H1 (cell line): Measurements from ENCODE around the gene C21orf58. TPM values are rescaled to one million over a fixed set of nuclear protein-coding genes. Genes with fewer than 3 reads are reported as not detected.

Experiments
- CTCF ChIA-PET: fragments of 300-600 bp; sonication (Branson Sonifier 250); formaldehyde crosslinking; loops from one replicate; lab custom pipeline; 2021; ENCODE audit not compliant: partially characterized antibody; lab: Charles Lee
- POLR2A ChIA-PET: fragments of 300-600 bp; sonication (Branson Sonifier 250); formaldehyde crosslinking; loops from one replicate; lab custom pipeline; 2021; ENCODE audit warnings: inconsistent platforms; ENCODE audit not compliant: partially characterized antibody; lab: Charles Lee
- DNase-seq, 2 experiments: peaks; one replicate each; pipeline versions ENCODE4 v3.0.0 to v3.0.0-alpha.2; 2010 to 2022; ENCODE audit warnings: low spot score in 2 of 2, low read depth in 1 of 2, mixed read lengths in 1 of 2
- FAIRE-seq: peaks from 2 replicates; lab custom pipeline; 2011; peaks lifted over from hg19 to GRCh38; lab: Jason Lieb, UNC
- H2AFZ ChIP-seq: 2 replicates; pipeline ENCODE4 v1.8.1; 2012; ENCODE audit warnings: low read length, inconsistent platforms
- H2AK5ac ChIP-seq: 2 replicates; pipeline ENCODE4 v1.6.1; 2013; ENCODE audit warnings: low read depth, low read length
- H2BK120ac ChIP-seq: replicated peaks from 2 replicates; pipeline ENCODE3; 2013; ENCODE audit warnings: low read depth, low read length, inconsistent platforms
- H2BK12ac ChIP-seq: 2 replicates; pipeline ENCODE4 v1.6.1; 2013; ENCODE audit warnings: low read depth, low read length
- H2BK15ac ChIP-seq: 2 replicates; pipeline ENCODE4 v1.6.1; 2013; ENCODE audit warnings: low read length
- H2BK20ac ChIP-seq: 2 replicates; pipeline ENCODE4 v1.6.1; 2013; ENCODE audit warnings: low read length
- H2BK5ac ChIP-seq: 2 replicates; pipeline ENCODE4 v1.6.1; 2013; ENCODE audit warnings: low read depth, low read length
- H3K14ac ChIP-seq: 2 replicates; pipeline ENCODE4 v1.6.1; 2013; ENCODE audit warnings: inconsistent platforms; ENCODE audit not compliant: insufficient read length
- H3K18ac ChIP-seq: 2 replicates; pipeline ENCODE4 v1.6.1; 2013; ENCODE audit warnings: low read length; ENCODE audit errors: extremely low read depth
- H3K23ac ChIP-seq: 2 replicates; pipeline ENCODE4 v1.6.1; 2013; ENCODE audit warnings: inconsistent platforms; ENCODE audit not compliant: insufficient read length
- H3K23me2 ChIP-seq: 2 replicates; pipeline ENCODE4 v1.6.1; 2013; ENCODE audit warnings: low read depth, low read length
- H3K27ac ChIP-seq: 2 replicates; pipeline ENCODE4 v1.6.1; 2011; ENCODE audit warnings: low read depth, low read length, inconsistent platforms
- H3K27me3 ChIP-seq, 4 experiments: replicated peaks in 1 of 4; 1 replicate in 1 of 4; 2 replicates in 3 of 4; pipeline versions ENCODE4 v1.6.1 to v1.8.1; 2011 to 2013; ENCODE audit warnings: low read length in 3 of 4, mild to moderate bottlenecking in 3 of 4, inconsistent platforms in 2 of 4, mixed read lengths in 2 of 4, moderate library complexity in 1 of 4; ENCODE audit not compliant: control insufficient read depth in 3 of 4, insufficient read depth in 3 of 4; ENCODE audit errors: extremely low read depth in 1 of 4
- H3K36me3 ChIP-seq, 4 experiments: 2 replicates each; pipeline versions ENCODE4 v1.6.1 to v1.8.1; 2011 to 2013; ENCODE audit warnings: mild to moderate bottlenecking in 4 of 4, low read length in 3 of 4, moderate library complexity in 2 of 4, control low read depth in 1 of 4, inconsistent platforms in 1 of 4; ENCODE audit not compliant: insufficient read depth in 4 of 4, control insufficient read depth in 2 of 4
- H3K4ac ChIP-seq: replicated peaks from 2 replicates; pipeline ENCODE3; 2013; ENCODE audit warnings: low read length, low read depth, mixed read lengths, inconsistent platforms; ENCODE audit not compliant: insufficient read length
- H3K4me1 ChIP-seq, 4 experiments: replicated peaks in 1 of 4; 1 replicate in 1 of 4; 2 replicates in 3 of 4; pipeline versions ENCODE4 v1.6.1 to v1.8.1; 2011 to 2013; ENCODE audit warnings: low read length in 3 of 4, inconsistent platforms in 2 of 4, mixed read lengths in 1 of 4; ENCODE audit not compliant: insufficient read depth in 4 of 4, control insufficient read depth in 3 of 4
- H3K4me2 ChIP-seq, 2 experiments: 2 replicates each; pipeline versions ENCODE4 v1.6.1 to v1.8.1; 2011 to 2013; ENCODE audit warnings: low read depth in 2 of 2, low read length in 2 of 2, control low read depth in 1 of 2, inconsistent platforms in 1 of 2, mild to moderate bottlenecking in 1 of 2; ENCODE audit not compliant: insufficient read depth in 1 of 2
- H3K4me3 ChIP-seq, 4 experiments: fragments of 200-600, 300-600 bp in 1 of 4; sonication (generic), shearing (Covaris generic), sonication (Bioruptor Twin) in 1 of 4; 2 replicates each; pipeline versions ENCODE4 v1.5.1 to v1.8.1; 2011 to 2016; ENCODE audit warnings: low read length in 4 of 4, low read depth in 3 of 4, control low read depth in 2 of 4, inconsistent platforms in 2 of 4, mild to moderate bottlenecking in 2 of 4, mixed read lengths in 1 of 4, moderate library complexity in 1 of 4; ENCODE audit not compliant: insufficient read depth in 2 of 4; ENCODE audit errors: extremely low read depth in 1 of 4
- H3K56ac ChIP-seq: replicated peaks from 2 replicates; pipeline ENCODE3; 2013; ENCODE audit warnings: low read depth, mild to moderate bottlenecking, mixed read lengths, low read length, inconsistent platforms; ENCODE audit not compliant: insufficient read length
- H3K79me1 ChIP-seq: 2 replicates; pipeline ENCODE4 v1.6.1; 2013; ENCODE audit warnings: low read depth, low read length, control low read depth
- H3K79me2 ChIP-seq, 2 experiments: 2 replicates each; pipeline versions ENCODE4 v1.6.1 to v1.8.1; 2012 to 2013; ENCODE audit warnings: low read length in 2 of 2, mild to moderate bottlenecking in 2 of 2, inconsistent platforms in 1 of 2; ENCODE audit not compliant: insufficient read depth in 2 of 2, control insufficient read depth in 1 of 2
- H3K9ac ChIP-seq, 4 experiments: replicated peaks in 1 of 4; 1 replicate in 1 of 4; 2 replicates in 3 of 4; pipeline versions ENCODE4 v1.6.1 to v1.8.1; 2011 to 2013; ENCODE audit warnings: low read depth in 3 of 4, low read length in 3 of 4, control low read depth in 2 of 4, mild to moderate bottlenecking in 2 of 4, moderate library complexity in 2 of 4, inconsistent platforms in 1 of 4; ENCODE audit errors: extremely low read depth in 1 of 4
- H3K9me3 ChIP-seq, 2 experiments: 2 replicates each; pipeline versions ENCODE4 v1.6.1 to v1.8.1; 2012 to 2013; ENCODE audit warnings: mild to moderate bottlenecking in 2 of 2, moderate library complexity in 2 of 2, control low read depth in 1 of 2, inconsistent platforms in 1 of 2, low read depth in 1 of 2, low read length in 1 of 2, mixed read lengths in 1 of 2; ENCODE audit not compliant: insufficient read depth in 2 of 2
- H4K20me1 ChIP-seq, 2 experiments: replicated peaks in 1 of 2; 2 replicates each; pipeline versions ENCODE3 to v1.8.1; 2011 to 2013; ENCODE audit warnings: inconsistent platforms in 2 of 2, low read length in 2 of 2, mild to moderate bottlenecking in 1 of 2; ENCODE audit not compliant: insufficient read depth in 2 of 2, control insufficient read depth in 1 of 2
- H4K5ac ChIP-seq: 2 replicates; pipeline ENCODE4 v1.6.1; 2013; ENCODE audit warnings: low read length, low read depth, mixed read lengths, inconsistent platforms; ENCODE audit not compliant: insufficient read length
- H4K8ac ChIP-seq: 2 replicates; pipeline ENCODE4 v1.8.0; 2013; ENCODE audit warnings: mild to moderate bottlenecking, moderate library complexity, low read length, inconsistent platforms; ENCODE audit not compliant: insufficient read depth; ENCODE audit errors: extremely low read depth
- H4K91ac ChIP-seq: replicated peaks from 2 replicates; pipeline ENCODE3; 2013; ENCODE audit warnings: low read length, mixed read lengths, inconsistent platforms; ENCODE audit not compliant: insufficient read length
- CREB1 ChIP-seq: IDR thresholded peaks from 2 replicates; pipeline ENCODE4 v1.6.1; 2012; ENCODE audit warnings: inconsistent platforms
- CTBP2 ChIP-seq: IDR thresholded peaks from 2 replicates; pipeline ENCODE4 v1.7.0; 2011; ENCODE audit warnings: borderline replicate concordance, mild to moderate bottlenecking, moderate library complexity, mixed read lengths, low read length; ENCODE audit not compliant: insufficient read depth, insufficient read length
- GABPA ChIP-seq: IDR thresholded peaks from 2 replicates; pipeline ENCODE4 v1.6.1; 2011; ENCODE audit warnings: mild to moderate bottlenecking, low read length, moderate library complexity, borderline replicate concordance; ENCODE audit not compliant: insufficient read depth
- RFX5 ChIP-seq: IDR thresholded peaks from 2 replicates; pipeline ENCODE4 v1.6.1; 2011; ENCODE audit warnings: low read depth, low read length, improper control_type of control experiment, borderline replicate concordance
- RXRA ChIP-seq: IDR thresholded peaks from 2 replicates; pipeline ENCODE4 v1.6.1; 2011; ENCODE audit warnings: low read depth, mild to moderate bottlenecking, low read length, moderate library complexity; ENCODE audit not compliant: insufficient read depth
- TEAD4 ChIP-seq: IDR thresholded peaks from 2 replicates; pipeline ENCODE4 v1.6.1; 2012; ENCODE audit warnings: low read depth, low read length, inconsistent platforms, mixed read lengths
- WGBS, 2 experiments: shearing (Covaris generic) in 1 of 2; methylation state at CpG; one replicate each; pipeline versions ENCODE4 v1.1.6 to v1.1.7; 2013 to 2015; ENCODE audit warnings: low lambda C conversion rate in 2 of 2, mixed read lengths in 2 of 2, inconsistent platforms in 1 of 2, low coverage in 1 of 2, missing lambda C conversion rate in 1 of 2; ENCODE audit not compliant: insufficient replicate concordance in 2 of 2, insufficient coverage in 1 of 2, insufficient read length in 1 of 2; ENCODE audit errors: extremely low coverage in 1 of 2, missing lambda C conversion rate in 1 of 2; 5-methylcytosine and 5-hydroxymethylcytosine counted together
- polyA plus RNA-seq, 7 experiments: library from polyadenylated mRNA; depleted of rRNA in 3 of 7; stranded (reverse) in 5 of 7; unstranded in 2 of 7; fragments of >200 nt in 5 of 7; fragments of 200-250 nt in 2 of 7; gene quantifications; 1 replicate in 5 of 7; 2 replicates in 1 of 7; 4 replicates in 1 of 7; pipeline versions ENCODE4 v1.2.1 to v1.2.3, GENCODE V29; 2011 to 2013; ENCODE audit warnings: missing spikeins in 2 of 7, mixed read lengths in 2 of 7
- total RNA-seq: library from RNA; stranded (reverse); fragmentation: NEBNext Ultra II Directional; extraction: Animal tissue kit (Norgen Biotek cat#: 25700); gene quantifications from 2 replicates; pipeline ENCODE4 v1.2.1, GENCODE V29; 2021

C21orf58 gene
- total and polyA plus RNA-seq, 2 of the 8 experiments (the other 6 are each of a cell fraction or from before 2014, with no cell fraction given), result 13.8 to 26.1 TPM

- Histone ChIP-seq H2BK15ac (no peak overlapping the region), H3K23me2 (no peaks in the 10 kb centered on the region), H3K27ac (no peak overlapping the region), H2BK5ac (no peak overlapping the region), H3K79me1 (no peaks in the 10 kb centered on the region; the same call in 1 of the 2 replicates), H3K56ac (no peak overlapping the region), H3K4me1 (no peaks in the 10 kb centered on the region), H3K36me3 (peaks cover 28 to 62% (median 58%) of the 10 kb centered on the region in 4 experiments), H2BK120ac (no peak overlapping the region), H4K8ac (no peak overlapping the region; the same call in 1 of the 2 replicates), H4K91ac (no peak overlapping the region), H2BK12ac (no peak overlapping the region), H3K23ac (no peak overlapping the region), H3K14ac (no peak overlapping the region), H2BK20ac (no peak overlapping the region), H2AFZ (no peak overlapping the region), H3K4ac (no peak overlapping the region), H3K79me2 (no peaks in the 10 kb centered on the region), H3K9me3 (no peaks in the 10 kb centered on the region), H3K4me3 (no peak overlapping the region), H4K5ac (no peak overlapping the region), H3K4me2 (no peak overlapping the region), H2AK5ac (no peak overlapping the region), H3K18ac (no peak overlapping the region), H3K27me3 (no peaks in the 10 kb centered on the region), H3K9ac (no peak overlapping the region), H4K20me1 (peaks cover 0 to 15% of the 10 kb centered on the region in 2 experiments)
- FAIRE-seq, result no peak
- no peak for DNase-seq
- CTCF ChIA-PET, result no interaction called here
- POLR2A ChIA-PET, result no interaction called here
- WGBS, 2 experiments, result 91% methylated on average over 12 of the region's 13 CpGs; no CpG with 5 or more reads in 1 of the 2 experiments
- TF ChIP-seq TEAD4, result no peak
- no peak for TF ChIP-seq GABPA
- TF ChIP-seq CTBP2, result no peak
- no peak for TF ChIP-seq RXRA
- no peak for TF ChIP-seq CREB1
- TF ChIP-seq RFX5, result no peak
Observed at GRCh38 chr21:46354518-46354917, 30.8 kb upstream of the C21orf58 start.
